ENCODE measurements around the gene SLC8A1. TPM values are rescaled to one million over a fixed set of nuclear protein-coding genes. Genes with fewer than 3 reads are reported as not detected.
A peak's percentile ranks its signal among the peaks of the same experiment; 100 is the strongest.

Gene SLC8A1
- total RNA-seq, 2 donors from 2014 or later, result 4.7 to 6.3 TPM

- Mint-ChIP-seq H3K4me1 (peaks cover 35% of the 10 kb centered on the region), H3K36me3 (ENCODE audit: low read depth) (no peaks in the 10 kb centered on the region), H3K27ac (no peak overlapping the region), H3K9me3 (no peaks in the 10 kb centered on the region), H3K27me3 (ENCODE audit: insufficient read depth) (no peaks in the 10 kb centered on the region), H3K4me3 (no peak overlapping the region)
- WGBS, 2 experiments (ENCODE audit: insufficient coverage in 1 of 2, insufficient read length in 1 of 2), result 87% methylated on average over 3 to 6 of the region's 6 CpGs
- H3K36me3 ChIP-seq (ENCODE audit: control insufficient read depth, insufficient read depth, low read length), result no peaks in the 10 kb centered on the region
- no peak overlapping the region for H3K4me3 ChIP-seq (ENCODE audit: low read length)
- no peak for DNase-seq
- peak; percentile 20 for TF ChIP-seq CTCF (conservative IDR thresholded peaks at IDR 0.05)
- no peaks in the 10 kb centered on the region for H3K27me3 ChIP-seq (ENCODE audit: control insufficient read depth, insufficient read depth, low read length, poor library complexity, severe bottlenecking)
- no peaks in the 10 kb centered on the region for H3K9me3 ChIP-seq (ENCODE audit: control insufficient read depth, low read length)
- no peak overlapping the region for H3K9ac ChIP-seq (ENCODE audit: extremely low read depth, low read length, poor library complexity, severe bottlenecking)
- H3K27ac ChIP-seq (ENCODE audit: low read depth, low read length), result no peak overlapping the region
- peaks cover 11% of the 10 kb centered on the region for H3K4me1 ChIP-seq (ENCODE audit: control insufficient read depth, insufficient read depth, low read length)
Observed at GRCh38 chr2:40273734-40274182, 178.1 kb downstream of the SLC8A1 start.

GRCh38 chr2:40271094-40271493 is 180.8 kb downstream of the SLC8A1 start:
- no peak for TF ChIP-seq CTCF (conservative IDR thresholded peaks at IDR 0.05)
- Mint-ChIP-seq H3K4me1 (peaks cover 40% of the 10 kb centered on the region), H3K36me3 (ENCODE audit: low read depth) (no peaks in the 10 kb centered on the region), H3K9me3 (no peaks in the 10 kb centered on the region), H3K27me3 (ENCODE audit: insufficient read depth) (no peaks in the 10 kb centered on the region), H3K27ac (no peak overlapping the region), H3K4me3 (no peak overlapping the region)
- Histone ChIP-seq H3K4me3 (ENCODE audit: low read length) (no peak overlapping the region), H3K9ac (ENCODE audit: extremely low read depth, low read length, poor library complexity, severe bottlenecking) (no peak overlapping the region), H3K27me3 (ENCODE audit: control insufficient read depth, insufficient read depth, low read length, poor library complexity, severe bottlenecking) (no peaks in the 10 kb centered on the region), H3K9me3 (ENCODE audit: control insufficient read depth, low read length) (no peaks in the 10 kb centered on the region), H3K27ac (ENCODE audit: low read depth, low read length) (no peak overlapping the region), H3K4me1 (ENCODE audit: control insufficient read depth, insufficient read depth, low read length) (peaks cover 7% of the 10 kb centered on the region), H3K36me3 (ENCODE audit: control insufficient read depth, insufficient read depth, low read length) (no peaks in the 10 kb centered on the region)
- WGBS, 2 experiments (ENCODE audit: insufficient coverage in 1 of 2, insufficient read length in 1 of 2), result 72 to 79% methylated on average over 3 to 6 of the region's 6 CpGs
- DNase-seq, result peak; percentile 63

- no peak for TF ChIP-seq CTCF (conservative IDR thresholded peaks at IDR 0.05)
- DNase-seq, result no peak
- H3K4me3 Mint-ChIP-seq, result no peak overlapping the region
- Histone ChIP-seq H3K4me3 (ENCODE audit: low read length) (no peak overlapping the region), H3K36me3 (ENCODE audit: control insufficient read depth, insufficient read depth, low read length) (no peaks in the 10 kb centered on the region), H3K27me3 (ENCODE audit: control insufficient read depth, insufficient read depth, low read length, poor library complexity, severe bottlenecking) (no peaks in the 10 kb centered on the region), H3K27ac (ENCODE audit: low read depth, low read length) (no peak overlapping the region), H3K9me3 (ENCODE audit: control insufficient read depth, low read length) (no peaks in the 10 kb centered on the region), H3K9ac (ENCODE audit: extremely low read depth, low read length, poor library complexity, severe bottlenecking) (no peak overlapping the region), H3K4me1 (ENCODE audit: control insufficient read depth, insufficient read depth, low read length) (peaks cover 5% of the 10 kb centered on the region)
- H3K27me3 Mint-ChIP-seq (ENCODE audit: insufficient read depth), result no peaks in the 10 kb centered on the region
- WGBS, 2 experiments (ENCODE audit: insufficient coverage in 1 of 2, insufficient read length in 1 of 2), result 97 to 100% methylated on average over 1 to 2 of the region's 2 CpGs
- peaks cover 33% of the 10 kb centered on the region for H3K4me1 Mint-ChIP-seq
- H3K36me3 Mint-ChIP-seq (ENCODE audit: low read depth), result no peaks in the 10 kb centered on the region
- no peak overlapping the region for H3K27ac Mint-ChIP-seq
- no peaks in the 10 kb centered on the region for H3K9me3 Mint-ChIP-seq
Observed at GRCh38 chr2:40270372-40270771, 181.5 kb downstream of the SLC8A1 start.
